Activated CD4-positive, alpha-beta memory T cell treated with anti-CD3 and anti-CD28 coated beads, Interleukin-2, amount 10 ng/mL, durations not matched to agents 7 days and 5 days (primary cell): Measurements from ENCODE around the gene COL11A2. TPM values are rescaled to one million over a fixed set of nuclear protein-coding genes. Genes with fewer than 3 reads are reported as not detected.

Source experiments
- CTCF ChIA-PET: fragments of 350-600 bp; sonication (Branson Sonifier 250); formaldehyde crosslinking; loops from one replicate; lab custom pipeline; 2021; ENCODE audit warnings: antibody characterized with exemption, inconsistent platforms; lab: Charles Lee
- POLR2A ChIA-PET: fragments of 350-600 bp; sonication (Branson Sonifier 250); formaldehyde crosslinking; loops from one replicate; lab custom pipeline; 2021; ENCODE audit warnings: antibody characterized with exemption; lab: Charles Lee
- DNase-seq: peaks from one replicate; pipeline ENCODE4 v3.0.0-alpha.2; 2020
- H3K27ac Mint-ChIP-seq: one replicate; pipeline ENCODE4 v1.8.0; 2021; ENCODE audit warnings: mild to moderate bottlenecking, mixed read lengths
- H3K27me3 Mint-ChIP-seq: one replicate; pipeline ENCODE4 v1.8.0; 2021; ENCODE audit warnings: mixed read lengths
- H3K36me3 Mint-ChIP-seq: one replicate; pipeline ENCODE4 v1.8.0; 2021; ENCODE audit warnings: low read depth, mixed read lengths
- H3K4me1 Mint-ChIP-seq: one replicate; pipeline ENCODE4 v1.8.0; 2021; ENCODE audit warnings: mixed read lengths
- H3K4me3 Mint-ChIP-seq: one replicate; pipeline ENCODE4 v1.8.0; 2021; ENCODE audit warnings: mild to moderate bottlenecking, mixed read lengths
- H3K9me3 Mint-ChIP-seq: one replicate; pipeline ENCODE4 v1.8.0; 2021; ENCODE audit warnings: mixed read lengths
- total RNA-seq, 2 experiments: library from RNA; stranded (reverse); gene quantifications; one replicate each; pipeline ENCODE4 v1.2.3, GENCODE V29; 2021

COL11A2 gene
- total RNA-seq, 2 experiments from 2014 or later = 0.53 to 0.60 TPM

DNA sequence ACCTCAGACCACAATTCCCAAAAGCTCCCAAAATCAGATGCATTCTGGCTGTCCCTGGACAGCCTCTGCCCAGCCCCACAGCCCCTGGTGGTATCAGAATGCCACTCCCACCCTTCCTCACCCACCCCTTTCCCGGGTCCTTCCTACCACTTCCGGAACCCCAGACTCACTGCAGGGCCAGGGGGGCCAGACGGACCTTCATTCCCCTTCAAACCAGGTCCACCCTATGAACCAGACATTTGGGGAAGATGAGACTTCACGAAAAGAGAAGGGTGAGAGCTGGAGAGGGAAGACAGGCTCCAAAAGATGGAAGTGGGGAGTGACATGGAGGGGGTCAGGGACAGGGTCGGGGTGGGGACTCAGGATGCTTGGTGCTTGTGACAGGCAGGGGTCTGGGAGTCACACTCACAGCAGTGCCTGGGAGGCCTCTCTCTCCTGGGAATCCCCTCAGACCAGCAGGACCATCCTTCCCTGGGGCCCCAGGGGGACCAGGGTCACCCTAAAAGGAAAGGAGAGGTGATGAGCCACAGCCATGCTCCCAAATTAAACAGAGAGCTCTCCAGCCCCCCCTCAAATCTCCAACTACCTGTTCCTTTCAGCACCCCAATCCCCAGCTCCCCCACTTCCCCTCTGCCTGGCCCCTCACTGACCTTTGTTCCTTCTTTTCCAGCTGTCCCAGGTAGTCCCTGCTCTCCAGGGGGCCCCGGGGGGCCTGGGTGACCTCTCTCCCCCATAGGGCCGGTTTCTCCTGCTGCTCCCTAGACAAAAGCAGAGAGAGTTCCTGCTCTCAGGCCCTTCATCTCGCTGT, 20.2 kb downstream of the COL11A2 start:
- peaks cover 2% of the 10 kb centered on the region for H3K27me3 Mint-ChIP-seq
- POLR2A ChIA-PET = interaction anchor here (2.3 kb wide), 1 partner anchor 77 kb away, joined by 9 read pairs; no protein-coding TSS in a partner anchor
- no peak overlapping the region for H3K4me3 Mint-ChIP-seq
- no peaks in the 10 kb centered on the region for H3K36me3 Mint-ChIP-seq
- H3K9me3 Mint-ChIP-seq = no peaks in the 10 kb centered on the region
- no peak overlapping the region for H3K27ac Mint-ChIP-seq
- DNase-seq = no peak
- CTCF ChIA-PET = interaction anchor here (1.0 to 1.8 kb wide), 2 partner anchors 13 to 76 kb away, joined by 3 to 5 read pairs; no protein-coding TSS in a partner anchor
- no peaks in the 10 kb centered on the region for H3K4me1 Mint-ChIP-seq

DNA sequence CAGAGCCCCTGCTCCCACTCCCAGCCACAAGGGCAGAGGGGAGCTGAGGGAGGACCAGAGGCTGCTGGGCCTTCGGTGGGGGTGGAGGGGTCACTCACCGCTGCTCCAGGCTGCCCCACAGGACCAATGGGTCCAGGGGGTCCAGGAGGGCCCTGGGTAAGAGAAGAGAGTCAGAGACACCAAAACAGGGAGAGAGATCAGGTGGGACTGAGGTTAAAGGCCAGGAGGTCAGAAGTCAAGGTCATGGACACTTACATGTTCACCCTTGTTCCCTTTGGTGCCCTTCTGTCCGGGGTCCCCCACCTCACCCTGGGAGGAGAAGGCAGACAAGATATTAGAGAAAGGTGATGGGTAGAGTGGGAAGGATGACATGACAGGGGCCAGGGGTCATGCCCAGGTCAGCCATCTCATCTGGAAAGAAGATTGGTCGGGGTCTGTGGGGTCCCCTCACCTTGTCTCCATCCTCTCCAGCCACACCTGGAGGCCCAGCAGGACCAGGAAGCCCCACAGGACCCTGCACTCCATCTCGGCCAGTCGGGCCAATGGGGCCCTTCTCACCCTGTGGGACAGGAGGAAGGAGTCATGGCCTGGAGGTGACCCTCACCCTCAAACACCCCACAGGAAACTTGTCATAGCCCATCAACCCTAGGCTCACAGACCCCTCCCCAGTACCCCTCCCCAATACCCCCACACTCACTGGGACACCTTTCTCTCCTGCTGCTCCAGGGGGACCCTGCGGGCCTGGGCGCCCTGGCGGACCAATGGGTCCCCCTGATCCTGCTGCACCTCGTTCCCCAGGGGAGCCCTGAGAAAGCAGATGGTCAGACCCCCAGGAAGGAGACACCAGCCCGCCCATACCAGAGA, 21.0 kb downstream of the COL11A2 start:
- H3K36me3 Mint-ChIP-seq = no peaks in the 10 kb centered on the region
- no peak for DNase-seq
- H3K27ac Mint-ChIP-seq = no peak overlapping the region
- no peaks in the 10 kb centered on the region for H3K4me1 Mint-ChIP-seq
- ChIA-PET POLR2A (no interaction called here), CTCF (interaction anchor here (1.0 kb wide), 1 partner anchor 12 kb away, joined by 3 read pairs; no protein-coding TSS in a partner anchor)
- H3K9me3 Mint-ChIP-seq = no peaks in the 10 kb centered on the region
- H3K27me3 Mint-ChIP-seq = peaks cover 2% of the 10 kb centered on the region
- no peak overlapping the region for H3K4me3 Mint-ChIP-seq

DNA sequence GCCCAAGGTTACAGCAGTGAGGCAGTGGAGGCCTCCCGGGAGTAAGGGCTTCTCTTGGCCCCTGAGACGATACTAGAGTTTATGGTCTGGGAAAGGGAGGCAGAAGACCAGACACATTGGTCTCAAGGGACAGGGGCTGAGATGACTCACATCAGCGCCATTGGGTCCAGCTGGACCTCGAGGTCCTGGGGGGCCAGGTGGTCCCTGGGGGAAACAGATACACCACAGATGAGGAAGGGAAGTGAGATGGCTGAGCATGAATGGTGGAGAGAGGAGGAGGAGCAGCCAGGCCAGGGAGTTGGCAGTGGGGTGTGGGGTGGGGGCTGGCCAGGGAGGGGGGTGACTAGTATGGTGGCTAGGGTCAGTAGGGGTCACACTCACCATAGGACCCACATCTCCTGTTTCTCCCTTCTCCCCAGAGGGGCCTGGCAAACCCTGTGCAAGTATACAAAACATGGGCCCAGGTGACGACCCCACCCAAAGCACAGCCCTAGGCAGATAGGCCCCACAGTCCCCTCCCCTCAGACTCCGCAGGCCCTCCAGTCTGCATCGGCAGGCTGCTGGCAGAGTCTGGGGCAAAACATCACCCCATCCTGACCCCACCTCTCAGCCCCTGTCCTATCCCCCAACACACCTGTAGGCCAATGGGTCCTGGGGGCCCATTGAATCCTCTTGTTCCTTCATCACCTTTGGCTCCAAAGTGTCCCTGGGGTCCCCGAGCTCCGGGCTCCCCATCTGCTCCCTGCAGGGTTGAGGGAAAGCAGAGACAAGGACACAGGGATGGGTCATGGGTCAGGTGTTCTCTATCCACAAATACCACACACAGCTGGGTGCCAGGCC, 21.9 kb downstream of the COL11A2 start:
- ChIA-PET CTCF (no interaction called here), POLR2A (no interaction called here)
- no peaks in the 10 kb centered on the region for H3K9me3 Mint-ChIP-seq
- H3K4me3 Mint-ChIP-seq = no peak overlapping the region
- no peaks in the 10 kb centered on the region for H3K4me1 Mint-ChIP-seq
- H3K27ac Mint-ChIP-seq = no peak overlapping the region
- no peak for DNase-seq
- H3K27me3 Mint-ChIP-seq = peaks cover 2% of the 10 kb centered on the region
- H3K36me3 Mint-ChIP-seq = no peaks in the 10 kb centered on the region

DNA sequence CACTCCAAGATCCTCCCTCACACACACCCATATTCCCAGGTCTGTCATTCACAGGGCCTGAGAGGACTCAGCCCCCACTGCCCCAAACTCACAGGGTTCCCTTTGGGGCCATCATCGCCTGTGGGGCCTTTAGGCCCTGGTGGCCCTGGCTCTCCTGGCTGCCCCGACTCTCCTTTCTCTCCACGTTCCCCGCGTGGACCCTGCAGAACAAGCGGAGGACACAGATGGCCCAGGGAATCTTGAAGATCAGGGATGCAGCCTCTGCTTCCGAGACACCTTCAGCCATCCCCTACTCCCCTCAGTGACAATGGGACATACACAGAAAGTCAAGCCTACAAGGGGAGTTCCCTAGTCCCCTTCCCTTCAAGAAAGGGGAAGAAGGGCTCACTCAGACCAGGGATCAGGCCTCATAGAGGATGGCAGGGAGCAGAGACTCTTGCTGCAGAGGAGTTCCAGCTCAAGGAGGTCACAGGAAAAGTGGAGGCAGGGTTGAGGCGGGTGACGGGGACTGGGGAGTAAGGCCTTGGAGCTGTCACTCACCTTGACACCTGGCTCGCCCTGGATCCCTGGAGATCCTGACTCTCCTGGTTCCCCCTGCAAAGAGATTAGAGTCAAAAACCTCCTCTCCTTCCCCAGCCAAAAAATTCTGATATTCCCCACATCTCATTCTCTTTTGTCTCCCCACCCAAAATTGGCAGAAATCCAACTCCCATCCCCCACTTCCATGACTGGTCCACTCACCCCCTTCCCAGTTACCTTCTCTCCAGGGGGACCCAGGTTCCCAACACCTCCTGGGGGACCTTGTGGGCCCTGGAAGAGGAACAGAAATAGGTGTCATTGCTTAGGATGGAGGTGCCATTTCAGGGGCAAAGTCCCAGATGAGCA, 22.7 kb downstream of the COL11A2 start:
- no peaks in the 10 kb centered on the region for H3K36me3 Mint-ChIP-seq
- POLR2A ChIA-PET = no interaction called here
- H3K27me3 Mint-ChIP-seq = no peaks in the 10 kb centered on the region
- no peaks in the 10 kb centered on the region for H3K4me1 Mint-ChIP-seq
- H3K9me3 Mint-ChIP-seq = no peaks in the 10 kb centered on the region
- no peak for DNase-seq
- H3K27ac Mint-ChIP-seq = no peak overlapping the region
- CTCF ChIA-PET = no interaction called here
- H3K4me3 Mint-ChIP-seq = no peak overlapping the region

DNA sequence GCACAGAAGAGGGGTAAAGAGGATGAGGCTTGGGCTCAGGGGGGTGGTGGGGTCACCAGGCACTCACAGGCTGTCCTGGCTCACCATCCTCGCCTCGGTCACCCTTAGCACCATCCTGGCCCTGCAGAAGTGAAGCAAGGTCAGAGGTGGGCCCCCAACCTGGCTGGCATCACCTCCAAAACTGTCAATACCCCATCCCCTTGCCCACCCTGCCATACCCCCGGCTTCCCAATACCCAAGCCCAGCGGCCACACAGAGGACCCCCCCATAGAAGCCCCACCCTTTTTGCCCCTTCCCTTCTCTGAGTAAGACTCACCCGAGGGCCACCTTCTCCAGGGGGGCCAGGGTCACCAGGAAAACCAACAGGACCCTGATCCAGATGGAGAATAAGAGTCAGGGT, 23.6 kb downstream of the COL11A2 start:
- ChIA-PET POLR2A (interaction anchor here (0.7 kb wide), 1 partner anchor 93 kb away, joined by 3 read pairs; the partner anchor contains the start of gene HLA-DPB1), CTCF (no interaction called here)
- no peaks in the 10 kb centered on the region for H3K36me3 Mint-ChIP-seq
- no peak overlapping the region for H3K4me3 Mint-ChIP-seq
- no peaks in the 10 kb centered on the region for H3K9me3 Mint-ChIP-seq
- no peak overlapping the region for H3K27ac Mint-ChIP-seq
- no peaks in the 10 kb centered on the region for H3K4me1 Mint-ChIP-seq
- no peak for DNase-seq
- peaks cover 3% of the 10 kb centered on the region for H3K27me3 Mint-ChIP-seq

DNA sequence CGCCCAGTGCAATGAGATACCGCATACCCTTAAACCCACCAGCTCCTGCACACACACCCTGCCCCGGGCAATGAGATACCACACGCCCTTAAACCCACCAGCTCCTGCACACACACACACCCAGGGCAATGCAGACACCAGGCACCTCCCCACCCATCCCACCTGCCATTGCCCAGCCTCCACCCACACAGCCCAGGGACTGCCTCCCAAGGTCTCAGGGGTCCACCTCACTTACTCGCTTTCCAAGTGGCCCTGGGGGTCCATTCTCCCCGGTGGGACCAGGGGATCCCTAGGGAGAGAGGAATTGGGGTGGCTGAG, 24.0 kb downstream of the COL11A2 start:
- no peak overlapping the region for H3K4me3 Mint-ChIP-seq
- H3K36me3 Mint-ChIP-seq = no peaks in the 10 kb centered on the region
- H3K27me3 Mint-ChIP-seq = peaks cover 3% of the 10 kb centered on the region
- no peak overlapping the region for H3K27ac Mint-ChIP-seq
- H3K9me3 Mint-ChIP-seq = no peaks in the 10 kb centered on the region
- DNase-seq = no peak
- CTCF ChIA-PET = no interaction called here
- POLR2A ChIA-PET = interaction anchor here (0.7 kb wide), 1 partner anchor 93 kb away, joined by 3 read pairs; the partner anchor contains the start of gene HLA-DPB1
- no peaks in the 10 kb centered on the region for H3K4me1 Mint-ChIP-seq

DNA sequence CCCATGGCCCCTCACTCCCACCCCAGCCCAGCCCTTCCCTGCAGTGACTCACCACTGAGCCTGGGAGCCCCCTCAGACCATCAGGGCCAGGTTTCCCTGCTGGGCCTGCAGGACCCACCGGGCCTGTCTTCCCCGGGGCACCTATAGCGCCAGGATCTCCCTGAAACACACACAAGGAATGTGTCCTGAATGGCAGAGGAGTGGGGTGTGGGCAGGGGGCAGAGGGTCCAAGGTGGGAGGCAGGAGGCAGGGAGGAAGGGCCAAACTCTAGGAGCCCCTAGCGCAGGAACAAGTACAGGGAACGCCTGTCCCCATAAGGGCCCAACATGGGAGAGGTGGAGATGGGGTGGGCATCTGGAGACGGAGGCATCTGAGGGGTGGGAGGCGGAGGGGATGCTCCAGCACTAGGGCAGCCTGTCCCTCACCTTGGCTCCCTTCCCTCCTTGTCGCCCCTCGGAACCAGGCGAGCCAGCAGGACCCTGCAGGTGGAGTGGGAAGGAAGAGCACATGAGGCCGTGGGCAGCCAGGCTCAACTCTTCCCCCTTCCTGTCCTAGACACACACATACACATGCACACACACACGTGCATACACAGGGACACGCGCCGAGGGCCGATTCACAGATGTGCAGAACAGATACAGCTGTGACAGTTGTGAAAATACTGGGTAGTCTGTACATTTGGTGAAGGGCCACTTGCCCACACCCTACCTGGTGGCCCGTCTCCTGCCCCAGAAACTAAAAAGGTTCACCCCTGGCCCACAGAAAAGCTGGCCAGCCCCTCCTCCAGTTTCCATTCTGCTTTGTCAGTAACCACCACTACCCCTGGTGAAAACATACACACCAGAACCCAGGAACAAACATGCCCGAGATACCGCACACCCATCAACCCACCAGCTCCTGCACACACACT, 24.6 kb downstream of the COL11A2 start:
- peaks cover 3% of the 10 kb centered on the region for H3K27me3 Mint-ChIP-seq
- no peak overlapping the region for H3K27ac Mint-ChIP-seq

DNA sequence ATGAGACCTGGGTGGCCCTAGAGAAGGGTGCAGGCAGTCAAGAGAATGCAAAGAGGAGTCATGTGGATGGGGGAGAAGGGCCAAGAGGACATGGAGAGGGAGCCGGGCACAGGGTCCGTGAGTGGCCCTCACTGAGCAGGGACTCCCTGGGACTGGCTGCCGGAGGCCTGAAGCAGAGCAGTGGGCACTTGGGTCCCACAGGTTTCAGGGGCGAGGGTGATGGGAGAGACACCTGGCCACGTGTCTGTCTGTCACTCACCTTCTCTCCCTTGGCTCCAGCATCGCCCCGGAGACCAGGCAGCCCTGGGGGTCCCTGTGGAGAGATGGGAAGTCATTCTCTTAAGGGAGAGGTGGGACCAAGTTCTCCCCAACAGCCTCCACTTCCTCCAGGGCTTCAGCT, 25.5 kb downstream of the COL11A2 start:
- ChIA-PET CTCF (no interaction called here), POLR2A (no interaction called here)
- Mint-ChIP-seq H3K27me3 (peaks cover 5% of the 10 kb centered on the region), H3K9me3 (no peaks in the 10 kb centered on the region), H3K27ac (no peak overlapping the region), H3K36me3 (no peaks in the 10 kb centered on the region), H3K4me3 (no peak overlapping the region), H3K4me1 (peaks cover 3% of the 10 kb centered on the region)
- no peak for DNase-seq

More for the DNA sequence above, 24.6 kb downstream of the COL11A2 start:
- no peaks in the 10 kb centered on the region for H3K9me3 Mint-ChIP-seq
- POLR2A ChIA-PET = interaction anchor here (0.7 kb wide), 1 partner anchor 92 kb away, joined by 3 read pairs; the partner anchor contains the start of gene HLA-DPB1
- no peak overlapping the region for H3K4me3 Mint-ChIP-seq
- no peaks in the 10 kb centered on the region for H3K4me1 Mint-ChIP-seq
- DNase-seq = no peak
- H3K36me3 Mint-ChIP-seq = no peaks in the 10 kb centered on the region
- CTCF ChIA-PET = no interaction called here

DNA sequence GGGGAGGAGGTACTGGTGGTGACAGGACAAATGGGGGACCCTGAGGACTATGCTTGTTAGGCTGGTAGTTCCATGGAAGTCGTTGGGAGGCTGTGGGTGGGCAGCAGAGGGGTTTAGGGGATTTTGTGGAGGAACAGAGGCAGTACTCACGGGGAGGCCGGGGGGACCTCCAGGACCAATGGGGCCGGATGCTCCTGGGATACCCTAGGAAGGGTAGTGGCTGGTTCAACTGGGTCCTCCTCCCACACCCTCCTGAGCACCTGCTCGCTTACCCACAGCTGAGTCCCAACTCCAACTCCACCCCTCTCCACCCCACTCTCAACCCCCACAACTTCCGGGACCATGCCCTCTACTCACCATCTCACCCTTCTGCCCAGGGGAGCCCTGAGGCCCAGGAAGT, 25.9 kb downstream of the COL11A2 start:
- H3K36me3 Mint-ChIP-seq = no peaks in the 10 kb centered on the region
- CTCF ChIA-PET = no interaction called here

DNA sequence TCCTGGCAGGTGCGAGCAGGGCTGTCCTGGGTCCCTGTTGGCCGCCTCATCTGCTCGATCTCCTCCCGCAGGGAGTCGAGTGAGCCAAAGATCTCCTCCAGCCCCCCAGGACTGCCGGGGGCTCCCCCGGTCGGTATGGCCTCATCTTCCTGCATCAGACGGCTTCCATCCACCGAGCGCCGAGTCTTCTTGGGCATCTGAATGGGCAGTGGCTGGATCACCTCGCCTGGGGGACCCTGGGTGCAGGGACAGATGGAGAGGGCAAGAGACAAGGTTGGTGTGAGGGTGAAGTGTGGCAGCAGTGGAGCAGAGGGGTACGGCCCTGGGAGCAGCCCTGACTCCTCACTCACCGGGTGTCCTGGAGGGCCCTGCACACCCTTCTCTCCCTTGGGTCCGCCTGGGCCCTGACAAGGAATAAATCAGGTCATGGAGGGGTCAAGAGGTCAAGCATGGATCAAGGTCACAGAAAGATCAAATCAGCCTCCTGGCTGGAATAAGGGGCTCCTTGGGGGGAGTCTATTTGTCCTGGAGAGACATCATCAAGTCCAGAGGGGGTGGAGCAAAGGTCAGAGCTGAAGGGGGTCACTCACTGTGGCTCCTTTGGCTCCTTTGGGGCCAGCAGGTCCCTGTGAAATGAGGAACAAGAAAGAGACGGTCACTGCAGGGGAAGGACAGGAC, 26.5 kb downstream of the COL11A2 start:
- no peak overlapping the region for H3K27ac Mint-ChIP-seq
- POLR2A ChIA-PET = interaction anchor here (1.3 kb wide), 1 partner anchor 194 kb away, joined by 3 read pairs; no protein-coding TSS in a partner anchor
- H3K4me1 Mint-ChIP-seq = peaks cover 13% of the 10 kb centered on the region
- no peak for DNase-seq
- CTCF ChIA-PET = no interaction called here
- H3K9me3 Mint-ChIP-seq = no peaks in the 10 kb centered on the region
- H3K4me3 Mint-ChIP-seq = no peak overlapping the region
- H3K36me3 Mint-ChIP-seq = no peaks in the 10 kb centered on the region
- H3K27me3 Mint-ChIP-seq = peaks cover 5% of the 10 kb centered on the region

More for the DNA sequence above, 25.9 kb downstream of the COL11A2 start:
- H3K4me1 Mint-ChIP-seq = peaks cover 7% of the 10 kb centered on the region
- POLR2A ChIA-PET = no interaction called here
- peaks cover 5% of the 10 kb centered on the region for H3K27me3 Mint-ChIP-seq
- H3K4me3 Mint-ChIP-seq = no peak overlapping the region
- no peak for DNase-seq
- H3K27ac Mint-ChIP-seq = no peak overlapping the region
- H3K9me3 Mint-ChIP-seq = no peaks in the 10 kb centered on the region
